Urinary bladder (tissue), 4 donors: ENCODE measurements around the gene RPTOR. TPM values are rescaled to one million over a fixed set of nuclear protein-coding genes. Genes with fewer than 3 reads are reported as not detected.

ENCODE experiments used
- DNase-seq: peaks from one replicate; pipeline ENCODE4 v3.0.0-alpha.2; 2015; ENCODE audit errors: extremely low spot score
- H3K27ac ChIP-seq: one replicate; pipeline ENCODE4 v1.5.1; 2013; ENCODE audit warnings: low read depth, mild to moderate bottlenecking, moderate library complexity
- H3K36me3 ChIP-seq: one replicate; pipeline ENCODE4 v1.6.1; 2013; ENCODE audit warnings: mild to moderate bottlenecking, moderate library complexity; ENCODE audit not compliant: insufficient read depth
- H3K4me1 ChIP-seq: one replicate; pipeline ENCODE4 v1.6.1; 2013; ENCODE audit warnings: mild to moderate bottlenecking, moderate library complexity; ENCODE audit not compliant: insufficient read depth
- H3K4me3 ChIP-seq: one replicate; pipeline ENCODE4 v1.5.1; 2013; ENCODE audit warnings: low read depth, low read length
- WGBS: extraction: QIAGEN DNeasy Blood & Tissue Kit; methylation state at CpG from one replicate; pipeline ENCODE4 v1.1.7; 2013; 5-methylcytosine and 5-hydroxymethylcytosine counted together
- polyA plus RNA-seq: library from polyadenylated mRNA; stranded (reverse); fragments of 200-250 nt; gene quantifications from one replicate; pipeline ENCODE4 v1.2.3, GENCODE V29; 2013
- total RNA-seq: library from RNA; depleted of rRNA; stranded (reverse); fragments of >200 nt; gene quantifications from one replicate; pipeline ENCODE4 v1.2.3, GENCODE V29; 2014
- donor health status: healthy with polysubstance abuse.
- donor health status: healthy.

Gene RPTOR
- total and polyA plus RNA-seq, 2 donors, result 23.5 to 54.1 TPM

DNA sequence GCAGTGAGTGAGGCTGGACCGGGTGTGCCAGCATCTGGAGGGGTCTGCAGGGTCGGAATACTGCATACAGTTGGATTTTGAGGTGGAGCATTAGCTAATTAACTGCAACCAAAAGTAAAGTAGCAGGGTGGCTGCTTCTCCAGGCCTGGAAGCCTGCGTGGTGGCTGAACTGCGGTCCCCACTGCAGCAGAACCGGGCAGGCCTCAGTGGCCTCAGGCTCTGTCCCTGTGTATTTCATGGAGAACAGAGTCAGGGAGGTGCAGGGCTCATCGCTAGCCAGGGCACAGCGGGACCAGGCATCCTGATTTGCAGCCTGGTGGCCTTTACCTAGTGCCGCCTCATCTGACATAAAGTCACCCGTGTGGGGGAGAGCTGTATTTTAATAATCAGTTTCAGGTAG lies 131.9 kb downstream of the RPTOR start:
- Histone ChIP-seq H3K36me3 (no peaks in the 10 kb centered on the region), H3K4me1 (no peaks in the 10 kb centered on the region), H3K27ac (no peak overlapping the region), H3K4me3 (no peak overlapping the region)
- DNase-seq, result no peak
- 91% methylated on average over 9 of the region's 9 CpGs for WGBS

DNA sequence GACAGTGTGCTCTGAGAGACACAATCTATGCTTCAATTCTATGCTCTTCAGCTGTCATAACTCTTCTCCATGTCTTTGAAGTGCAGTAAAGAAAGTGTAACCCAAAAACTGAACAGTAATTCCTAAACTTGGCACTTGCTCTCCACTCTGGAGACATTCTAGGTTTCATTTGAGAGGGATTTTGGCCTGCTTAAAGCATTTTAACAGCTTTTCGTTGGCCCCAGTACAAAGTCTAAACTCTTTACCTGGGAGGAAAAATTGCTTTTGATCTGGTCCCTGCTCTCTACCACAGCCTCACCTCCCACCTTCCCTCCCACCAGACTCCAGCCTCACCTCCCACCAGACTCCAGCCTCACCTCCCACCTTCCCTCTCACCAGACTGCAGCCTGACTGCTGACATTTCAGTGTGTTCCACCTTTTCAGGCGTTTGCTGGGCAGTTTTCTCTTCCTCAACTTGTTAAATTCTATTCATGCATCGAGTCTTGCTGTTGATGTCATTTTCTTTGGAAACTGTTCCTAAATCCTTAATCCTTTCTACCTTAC lies 132.6 kb downstream of the RPTOR start:
- no peaks in the 10 kb centered on the region for H3K4me1 ChIP-seq
- H3K36me3 ChIP-seq, result no peaks in the 10 kb centered on the region
- no peak overlapping the region for H3K4me3 ChIP-seq
- H3K27ac ChIP-seq, result no peak overlapping the region
- no peak for DNase-seq
- 76% methylated on average over 3 of the region's 3 CpGs for WGBS

DNA sequence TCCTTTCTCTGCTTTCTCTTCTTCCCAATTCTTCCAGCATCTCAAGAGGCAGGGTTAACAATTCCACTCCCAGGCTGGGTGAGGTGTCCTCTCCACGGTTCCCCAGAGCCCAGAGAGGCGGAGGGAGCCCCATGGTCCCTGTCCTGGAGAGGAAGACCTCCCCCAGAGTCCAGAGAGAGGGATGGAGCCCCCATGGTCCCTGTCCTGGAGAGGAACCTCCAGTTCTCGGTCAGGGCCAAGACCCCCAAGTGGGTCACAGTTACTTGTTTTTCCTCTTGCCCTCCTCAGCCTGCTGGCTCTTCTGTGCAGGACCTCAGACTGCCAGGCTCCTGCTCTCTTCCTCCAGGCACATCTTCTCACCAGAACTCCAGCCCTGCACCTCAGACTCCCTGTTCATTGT lies 135.2 kb downstream of the RPTOR start:
- Histone ChIP-seq H3K36me3 (no peaks in the 10 kb centered on the region), H3K27ac (no peak overlapping the region), H3K4me1 (no peaks in the 10 kb centered on the region), H3K4me3 (no peak overlapping the region)
- 91% methylated on average over 3 of the region's 3 CpGs for WGBS
- DNase-seq, result no peak

DNA sequence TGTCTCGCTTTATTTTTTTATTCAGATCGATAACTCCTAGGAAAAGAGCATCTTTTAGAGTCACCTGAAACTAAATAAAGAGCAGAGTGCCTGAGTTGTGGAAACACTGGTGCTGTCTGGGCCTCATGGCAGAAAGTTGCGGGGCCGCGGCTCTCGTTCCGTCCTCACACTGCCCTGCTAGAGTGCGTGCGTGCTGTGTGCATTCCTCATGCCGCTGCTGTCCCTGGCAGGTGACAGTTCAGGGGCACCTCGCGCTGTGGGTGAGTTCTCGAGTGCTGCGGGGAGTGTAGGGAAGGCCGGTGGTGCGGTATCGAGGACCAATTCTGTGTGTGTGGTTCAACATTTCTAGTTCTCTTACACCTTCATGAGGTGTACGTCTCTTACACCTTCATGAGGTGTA lies 136.6 kb downstream of the RPTOR start:
- H3K27ac ChIP-seq, result no peak overlapping the region
- no peak overlapping the region for H3K4me3 ChIP-seq
- 97% methylated on average over 18 of the region's 18 CpGs for WGBS
- no peak for DNase-seq
- no peaks in the 10 kb centered on the region for H3K36me3 ChIP-seq
- H3K4me1 ChIP-seq, result no peaks in the 10 kb centered on the region

DNA sequence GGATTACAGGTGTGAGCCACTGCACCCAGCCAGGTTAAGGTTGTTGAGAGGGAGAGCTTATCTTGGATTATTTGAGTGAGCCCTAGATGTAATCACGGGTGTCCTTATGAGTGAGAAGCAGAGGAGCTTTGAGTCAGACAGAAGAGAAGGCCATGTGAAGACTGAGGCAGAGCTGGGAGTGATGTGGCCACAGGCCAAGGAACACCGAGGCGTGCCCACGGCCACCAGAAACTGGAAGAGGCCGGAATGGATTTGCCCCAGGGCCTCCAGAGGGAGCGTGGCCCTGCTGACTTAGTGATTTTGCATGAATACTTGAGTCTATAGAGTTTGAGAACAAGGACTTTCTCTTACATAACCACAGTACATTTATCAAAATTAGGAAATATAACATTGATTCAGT lies 137.7 kb downstream of the RPTOR start:
- no peak overlapping the region for H3K4me3 ChIP-seq
- WGBS, result 96% methylated on average over 6 of the region's 6 CpGs
- no peak for DNase-seq
- H3K27ac ChIP-seq, result no peak overlapping the region
- H3K4me1 ChIP-seq, result no peaks in the 10 kb centered on the region
- H3K36me3 ChIP-seq, result no peaks in the 10 kb centered on the region

DNA sequence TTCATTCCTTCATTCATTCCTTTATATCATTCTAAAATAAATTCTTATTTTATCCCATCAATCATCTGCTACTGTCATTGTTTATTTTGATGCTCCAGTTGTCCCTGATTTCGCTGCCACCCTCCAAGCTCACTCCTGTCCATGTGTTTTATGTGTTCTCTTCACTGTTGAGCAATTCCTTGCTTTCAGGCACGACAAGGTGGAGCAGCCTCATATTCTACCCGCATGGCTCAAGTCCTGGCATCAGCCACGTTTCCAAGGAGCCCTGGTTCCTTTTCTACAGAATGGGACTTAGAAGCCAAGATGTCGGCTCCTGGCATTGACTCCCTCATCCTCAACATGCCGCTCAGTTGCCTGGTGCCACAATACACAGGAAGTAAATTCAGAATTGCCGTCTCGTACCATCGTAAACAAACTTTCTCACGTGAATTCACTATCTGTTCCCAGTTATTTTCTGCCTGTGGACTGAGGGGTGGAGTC lies 139.0 kb downstream of the RPTOR start:
- Histone ChIP-seq H3K4me1 (no peaks in the 10 kb centered on the region), H3K27ac (no peak overlapping the region), H3K36me3 (no peaks in the 10 kb centered on the region), H3K4me3 (no peak overlapping the region)
- no peak for DNase-seq
- WGBS, result 84% methylated on average over 10 of the region's 10 CpGs

DNA sequence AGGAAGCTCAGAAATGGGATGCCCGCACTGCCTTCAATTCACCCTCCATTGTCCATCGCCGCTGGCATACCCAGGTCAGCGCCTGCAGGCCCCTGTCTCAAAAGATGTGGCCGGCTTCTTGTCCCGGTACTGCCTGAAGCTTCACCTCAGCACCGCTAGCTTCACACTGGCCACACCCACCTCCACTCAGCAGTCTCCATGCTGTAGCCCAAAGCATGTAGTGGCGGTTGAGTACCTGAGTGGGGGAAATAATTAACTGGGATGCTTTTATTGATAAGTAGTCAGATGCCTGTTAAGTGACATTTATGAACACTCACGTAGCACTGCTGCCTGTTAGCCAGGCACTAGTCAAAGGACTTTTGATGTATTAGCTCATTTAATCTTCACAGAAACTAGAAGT lies 143.2 kb downstream of the RPTOR start:
- Histone ChIP-seq H3K36me3 (no peaks in the 10 kb centered on the region), H3K4me1 (no peaks in the 10 kb centered on the region), H3K27ac (no peak overlapping the region), H3K4me3 (no peak overlapping the region)
- 98% methylated on average over 9 of the region's 9 CpGs for WGBS
- no peak for DNase-seq

DNA sequence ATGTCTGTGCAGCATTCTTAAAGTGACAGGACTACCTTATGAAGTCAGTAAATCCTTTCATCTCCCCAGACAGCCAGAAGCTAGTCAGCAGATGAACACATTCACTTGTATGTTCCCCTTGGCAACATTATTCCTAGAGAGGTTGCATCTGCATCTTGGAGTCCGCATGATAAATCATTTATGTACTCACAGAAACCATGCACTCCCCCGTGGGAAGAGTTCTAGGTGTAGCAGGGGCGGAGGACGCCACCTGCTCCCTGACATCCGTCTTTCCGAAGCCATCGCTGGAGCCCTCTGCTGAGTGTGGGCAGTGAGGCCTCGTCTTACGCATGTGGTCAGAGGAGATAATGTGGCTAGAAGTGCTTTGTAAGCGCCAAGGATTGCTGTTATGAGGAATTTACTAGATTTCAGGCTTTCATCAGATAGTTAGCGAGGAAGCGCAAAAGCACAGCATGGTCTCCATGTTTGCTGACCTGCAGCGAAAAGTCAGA lies 144.5 kb downstream of the RPTOR start:
- Histone ChIP-seq H3K27ac (no peak overlapping the region), H3K4me1 (no peaks in the 10 kb centered on the region), H3K4me3 (no peak overlapping the region), H3K36me3 (no peaks in the 10 kb centered on the region)
- no peak for DNase-seq
- WGBS, result 86% methylated on average over 13 of the region's 13 CpGs

DNA sequence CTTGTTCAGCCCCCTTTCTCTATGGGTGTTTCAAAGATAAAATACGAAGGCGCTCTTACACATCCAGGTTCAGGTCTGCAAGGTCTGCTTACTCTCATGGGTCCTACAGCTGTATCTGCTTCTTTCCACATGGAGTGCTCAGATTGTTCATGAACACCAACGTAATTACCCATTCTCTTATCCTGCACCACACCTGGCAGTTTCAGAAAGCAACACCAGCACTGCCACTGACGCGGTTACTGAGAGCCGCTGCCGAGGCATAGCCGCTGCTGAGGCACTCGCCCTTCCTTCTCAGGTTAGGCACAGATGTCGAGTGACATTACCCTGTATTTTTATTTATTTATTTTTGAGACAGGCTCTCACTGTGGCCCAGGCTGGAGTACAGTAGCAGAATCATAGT lies 147.1 kb downstream of the RPTOR start:
- Histone ChIP-seq H3K4me1 (no peaks in the 10 kb centered on the region), H3K4me3 (no peak overlapping the region), H3K36me3 (no peaks in the 10 kb centered on the region), H3K27ac (no peak overlapping the region)
- WGBS, result 97% methylated on average over 10 of the region's 10 CpGs
- DNase-seq, result no peak

DNA sequence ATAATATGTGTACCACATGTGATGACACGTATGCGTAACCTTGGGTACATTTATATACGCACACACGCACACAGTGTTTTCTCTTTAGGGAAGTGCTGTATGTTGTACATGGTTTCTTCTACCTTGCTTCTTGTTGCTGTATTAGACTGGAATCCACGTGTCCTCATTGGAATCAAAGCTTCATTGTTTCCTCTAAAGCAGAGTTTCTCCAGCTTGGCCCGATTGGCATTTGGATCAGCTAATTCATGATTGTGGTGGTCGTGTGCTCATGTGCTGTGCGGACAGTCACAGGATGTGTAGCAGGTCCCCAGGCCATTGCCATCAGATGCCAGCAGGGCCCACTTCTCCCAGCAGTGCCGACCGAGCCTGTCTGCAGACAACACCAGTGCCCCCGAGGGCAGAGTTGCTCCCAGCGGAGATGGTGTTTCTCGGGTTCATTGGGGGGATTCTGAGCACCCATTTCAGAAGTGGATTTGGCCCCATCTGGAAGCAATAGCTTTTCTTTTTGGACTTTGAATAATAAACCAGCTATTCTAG lies 148.4 kb downstream of the RPTOR start:
- H3K4me3 ChIP-seq, result no peak overlapping the region
- 91% methylated on average over 13 of the region's 13 CpGs for WGBS
- no peak for DNase-seq
- H3K4me1 ChIP-seq, result no peaks in the 10 kb centered on the region
- no peak overlapping the region for H3K27ac ChIP-seq
- H3K36me3 ChIP-seq, result no peaks in the 10 kb centered on the region

DNA sequence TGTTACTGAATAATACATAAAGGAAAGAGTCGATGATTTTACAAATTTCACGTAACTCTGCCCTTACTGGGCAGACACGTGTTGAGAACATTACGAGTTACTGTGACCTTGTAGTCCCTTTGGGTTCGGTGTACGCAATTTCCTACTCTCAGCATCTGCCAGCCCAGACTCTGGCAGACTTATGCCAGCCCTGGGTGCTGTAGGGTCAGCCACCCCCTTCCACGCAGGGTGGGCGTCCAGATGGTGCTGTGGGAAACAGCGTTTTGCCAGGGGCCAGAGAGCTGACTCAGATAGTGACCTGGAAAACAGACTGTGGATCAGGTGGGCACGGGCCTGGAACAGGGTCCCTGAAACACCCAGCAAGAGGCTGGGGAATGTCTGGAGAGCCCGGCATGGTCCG lies 148.9 kb downstream of the RPTOR start:
- H3K4me3 ChIP-seq, result no peak overlapping the region
- 95% methylated on average over 12 of the region's 12 CpGs for WGBS
- H3K27ac ChIP-seq, result no peak overlapping the region
- no peak for DNase-seq
- H3K4me1 ChIP-seq, result no peaks in the 10 kb centered on the region
- H3K36me3 ChIP-seq, result no peaks in the 10 kb centered on the region

DNA sequence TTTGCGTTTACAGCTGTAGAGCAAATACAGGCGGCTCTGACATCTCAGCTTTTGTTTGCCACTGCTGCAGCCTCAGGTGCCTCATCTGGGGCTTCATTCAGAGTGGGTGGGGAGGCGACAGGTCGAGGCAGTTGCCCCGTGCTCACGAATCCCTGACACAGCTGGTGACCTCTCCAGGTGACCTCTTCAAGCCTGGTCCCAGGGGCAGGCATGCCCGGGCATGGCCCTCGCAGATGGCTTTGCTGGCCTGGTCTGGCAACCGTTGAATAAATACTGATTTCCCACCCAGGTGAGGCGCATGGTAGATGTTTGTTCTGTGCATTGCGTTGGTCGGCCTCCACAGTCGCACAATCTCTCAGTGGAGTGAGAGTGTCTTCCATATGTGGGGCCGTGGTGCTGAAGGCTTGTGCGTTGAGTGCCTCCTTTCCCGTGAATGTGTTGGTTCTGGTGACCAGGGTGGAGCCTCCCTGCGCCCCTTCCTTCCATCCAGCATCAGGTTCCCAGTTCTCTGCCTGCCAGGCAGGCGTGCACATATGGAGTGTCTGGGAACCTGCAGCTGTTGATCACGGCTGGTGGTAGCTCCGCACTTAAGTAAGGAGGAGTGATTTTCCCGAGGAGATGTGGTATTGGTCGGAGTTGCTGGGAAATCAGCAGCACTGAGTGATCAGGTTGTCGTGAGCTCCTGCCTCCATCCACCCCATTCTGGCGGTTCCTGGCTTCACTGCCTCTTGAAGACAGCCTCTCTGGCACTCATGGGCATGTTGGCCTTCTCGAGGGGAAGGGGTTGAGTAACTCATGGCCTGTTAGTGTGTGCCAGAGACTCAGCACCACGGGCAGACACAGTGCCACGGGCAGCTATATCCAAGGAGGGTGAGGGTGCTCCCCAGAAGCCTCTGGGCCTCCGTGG lies 149.7 kb downstream of the RPTOR start:
- H3K4me1 ChIP-seq, result no peaks in the 10 kb centered on the region
- no peaks in the 10 kb centered on the region for H3K36me3 ChIP-seq
- H3K27ac ChIP-seq, result no peak overlapping the region
- no peak overlapping the region for H3K4me3 ChIP-seq
- DNase-seq, result no peak
- WGBS, result 81% methylated on average over 28 of the region's 28 CpGs

DNA sequence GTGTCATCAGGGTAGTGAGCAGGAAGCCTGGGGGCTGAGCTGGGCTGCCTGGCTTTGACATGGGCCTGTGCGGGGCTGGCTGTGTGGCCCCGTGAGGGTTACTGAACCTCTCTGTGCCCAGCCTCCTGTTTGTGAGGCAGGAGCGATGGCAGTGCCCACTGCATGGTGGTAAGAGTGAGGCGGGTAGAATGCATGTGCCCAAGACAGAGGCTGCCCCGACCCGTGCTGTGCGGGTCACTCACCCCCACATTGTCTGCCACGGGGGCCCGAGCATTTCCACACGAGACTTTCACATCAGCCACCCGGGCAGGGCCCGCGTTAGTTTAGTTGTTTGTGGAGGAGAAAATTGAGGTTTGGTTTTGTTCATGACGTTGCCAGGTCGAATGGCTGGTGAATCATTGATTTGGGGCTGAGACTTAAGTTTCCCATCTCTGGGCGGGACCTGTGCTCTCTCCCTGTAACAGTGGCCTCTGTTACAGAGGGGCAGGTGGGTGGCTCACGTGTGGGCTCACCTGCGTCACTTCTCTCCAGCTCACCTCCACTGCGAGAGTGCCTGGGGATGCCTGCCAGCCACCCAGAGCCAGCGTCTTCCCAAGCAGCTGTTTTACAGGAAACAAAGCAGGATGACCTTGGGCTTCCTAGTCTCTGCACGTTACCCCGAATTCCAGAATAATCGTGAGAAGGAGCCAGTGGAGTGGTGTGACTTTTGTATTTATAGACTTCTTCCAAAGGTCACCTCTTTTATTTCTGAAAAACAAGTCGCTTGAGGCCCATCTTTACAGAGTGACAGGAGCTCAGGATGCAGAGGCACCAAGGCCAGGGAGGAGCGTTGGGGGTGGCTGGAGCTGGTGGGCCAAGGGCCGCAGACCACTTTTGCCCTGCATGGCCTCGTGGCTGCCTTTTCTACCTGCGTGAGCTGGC lies 150.6 kb downstream of the RPTOR start:
- H3K4me1 ChIP-seq, result no peaks in the 10 kb centered on the region
- H3K4me3 ChIP-seq, result no peak overlapping the region
- 81% methylated on average over 28 of the region's 28 CpGs for WGBS
- H3K36me3 ChIP-seq, result no peaks in the 10 kb centered on the region
- no peak overlapping the region for H3K27ac ChIP-seq
- DNase-seq, result no peak
